ENCODE measurements around the gene HS6ST3.

- TF ChIP-seq EZH2phosphoT487 (IDR thresholded peaks at IDR 0.05; ENCODE audit: insufficient read depth, low read depth), result no peak
- TF ChIP-seq EZH2 (IDR thresholded peaks at IDR 0.05; ENCODE audit: insufficient read depth, poor library complexity, severe bottlenecking), result no peak
Measured at GRCh38 chr13:96546463-96546862, 456.6 kb downstream of the HS6ST3 start.

Data from GM23248 (cell line).